DND-41 (cell line): ENCODE measurements around the gene HDAC4.

ENCODE experiments used
- CTCF ChIP-seq: IDR thresholded peaks from 2 replicates; pipeline ENCODE4 v1.5.1; 2012; ENCODE audit warnings: borderline replicate concordance, low read length, moderate library complexity, mild to moderate bottlenecking; ENCODE audit not compliant: poor library complexity, severe bottlenecking; ENCODE audit errors: extremely low read depth
- EZH2 ChIP-seq: IDR thresholded peaks from 3 replicates; pipeline ENCODE4 v1.6.1; 2012; ENCODE audit warnings: borderline replicate concordance, low read depth, mild to moderate bottlenecking, moderate library complexity, low read length, inconsistent platforms; ENCODE audit not compliant: severe bottlenecking

DNA sequence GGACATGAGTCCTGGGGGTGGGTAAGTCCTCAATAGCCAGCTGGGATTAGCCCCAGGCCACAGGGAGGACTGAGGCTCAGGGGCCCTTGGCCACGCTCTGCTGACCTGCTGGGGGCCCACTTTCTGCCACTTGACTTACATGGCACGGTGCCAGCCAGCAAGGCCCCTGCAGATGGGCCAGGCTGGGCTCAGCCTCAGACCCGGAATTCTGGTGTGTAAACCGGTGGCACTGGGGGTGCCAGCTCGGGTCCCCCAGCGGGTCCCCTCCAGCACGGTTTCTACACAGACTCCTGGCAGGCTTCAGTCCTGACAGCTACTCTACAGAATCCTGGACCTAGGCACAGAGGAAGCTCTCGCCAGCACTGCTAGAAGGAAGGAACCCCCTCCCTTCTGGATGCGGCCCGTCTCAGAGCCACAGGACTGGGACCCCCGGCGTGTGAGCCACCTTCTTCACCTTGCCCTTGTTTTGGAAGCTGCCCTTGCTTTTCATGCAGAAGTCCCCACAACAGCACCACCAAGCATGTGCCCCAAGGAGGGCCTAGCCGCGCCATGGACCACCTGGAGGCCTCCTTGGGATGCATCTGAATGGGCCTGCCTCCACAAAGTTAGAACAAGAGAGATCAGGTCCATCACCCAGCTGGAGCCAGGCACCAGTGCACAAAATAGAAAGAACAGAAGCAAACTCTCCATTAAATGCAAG lies 8.0 kb downstream of the HDAC4 start:
- TF ChIP-seq CTCF (no peak), EZH2 (no peak)
